RWPE2 (cell line): ENCODE measurements around the gene DDOST.
A peak's percentile ranks its signal among the peaks of the same experiment; 100 is the strongest.

Experiments used
- ATAC-seq: fragments of 200-7000 bp; cut with Tn5 transposase; 3 replicates; pipeline ENCODE4 v1.9.1; 2021; ENCODE audit warnings: low read depth
- DNase-seq: peaks from one replicate; pipeline ENCODE4 v3.0.0-alpha.2; 2020; ENCODE audit warnings: low spot score
- H3K27ac ChIP-seq: fragments of 450-650 bp; 2 replicates; pipeline ENCODE4 v1.5.1; 2017; ENCODE audit warnings: mild to moderate bottlenecking; ENCODE audit not compliant: poor library complexity, severe bottlenecking
- H3K27me3 ChIP-seq: fragments of 250-450 bp; sonication (Bioruptor Pico); 2 replicates; pipeline ENCODE4 v1.5.1; 2021; ENCODE audit warnings: mild to moderate bottlenecking, moderate library complexity; ENCODE audit not compliant: insufficient read depth, poor library complexity, severe bottlenecking
- H3K36me3 ChIP-seq: fragments of 250-450 bp; sonication (Bioruptor Pico); 2 replicates; pipeline ENCODE4 v1.5.1; 2020; ENCODE audit warnings: low read depth, mild to moderate bottlenecking, moderate library complexity
- H3K4me1 ChIP-seq: fragments of 250-450 bp; sonication (Bioruptor Pico); 2 replicates; pipeline ENCODE4 v1.5.1; 2021; ENCODE audit warnings: mild to moderate bottlenecking, moderate library complexity; ENCODE audit not compliant: insufficient read depth, poor library complexity, severe bottlenecking
- H3K4me3 ChIP-seq: fragments of 250-450 bp; sonication (Bioruptor Pico); 2 replicates; pipeline ENCODE4 v1.5.1; 2021; ENCODE audit warnings: mild to moderate bottlenecking, moderate library complexity; ENCODE audit not compliant: severe bottlenecking
- H3K9me3 ChIP-seq: fragments of 250-450 bp; sonication (Bioruptor Pico); 2 replicates; pipeline ENCODE4 v1.5.1; 2021; ENCODE audit warnings: mild to moderate bottlenecking, moderate library complexity; ENCODE audit not compliant: severe bottlenecking
- CTCF ChIP-seq: fragments of 450-650 bp; IDR thresholded peaks from one replicate; pipeline ENCODE4 v1.5.1; 2017; ENCODE audit warnings: mild to moderate bottlenecking, moderate library complexity; ENCODE audit not compliant: poor library complexity, severe bottlenecking

DDOST gene

GRCh38 chr1:20665726-20666125 lies 4.6 kb upstream of the DDOST start:
- Histone ChIP-seq H3K4me1 (no peaks in the 10 kb centered on the region), H3K36me3 (no peaks in the 10 kb centered on the region), H3K4me3 (no peak overlapping the region), H3K27me3 (no peaks in the 10 kb centered on the region), H3K9me3 (no peaks in the 10 kb centered on the region), H3K27ac (no peak overlapping the region)
- DNase-seq, result no peak
- ATAC-seq, result no peak
- no peak for TF ChIP-seq CTCF

GRCh38 chr1:20663969-20664715 lies 3.0 kb upstream of the DDOST start:
- no peak for TF ChIP-seq CTCF
- Histone ChIP-seq H3K9me3 (no peaks in the 10 kb centered on the region), H3K4me3 (no peak overlapping the region), H3K36me3 (peaks cover 11% of the 10 kb centered on the region), H3K4me1 (peaks cover 7% of the 10 kb centered on the region), H3K27me3 (no peaks in the 10 kb centered on the region), H3K27ac (no peak overlapping the region)
- DNase-seq, result no peak
- ATAC-seq, result no peak

GRCh38 chr1:20663365-20663764 lies 2.2 kb upstream of the DDOST start:
- Histone ChIP-seq H3K27me3 (no peaks in the 10 kb centered on the region), H3K4me3 (no peak overlapping the region), H3K9me3 (no peaks in the 10 kb centered on the region), H3K27ac (no peak overlapping the region), H3K36me3 (peaks cover 19% of the 10 kb centered on the region), H3K4me1 (peaks cover 7% of the 10 kb centered on the region)
- DNase-seq, result no peak
- no peak for ATAC-seq
- no peak for TF ChIP-seq CTCF

GRCh38 chr1:20662110-20662475 lies 924 bp upstream of the DDOST start:
- no peak for TF ChIP-seq CTCF
- Histone ChIP-seq H3K9me3 (no peaks in the 10 kb centered on the region), H3K27ac (peak overlapping the region; percentile 46), H3K4me3 (peak overlapping the region; percentile 58), H3K36me3 (peaks cover 32% of the 10 kb centered on the region), H3K27me3 (no peaks in the 10 kb centered on the region), H3K4me1 (peaks cover 7% of the 10 kb centered on the region)
- ATAC-seq (no peak), DNase-seq (no peak)

- Histone ChIP-seq H3K27ac (peak overlapping the region; percentile 46), H3K4me1 (peaks cover 7% of the 10 kb centered on the region), H3K4me3 (peak overlapping the region; percentile 58), H3K27me3 (no peaks in the 10 kb centered on the region), H3K9me3 (no peaks in the 10 kb centered on the region), H3K36me3 (peaks cover 45% of the 10 kb centered on the region)
- DNase-seq, result no peak
- no peak for TF ChIP-seq CTCF
- no peak for ATAC-seq
Observed at GRCh38 chr1:20660847-20661206, 342 bp downstream of the DDOST start.
